Mesendoderm (in vitro differentiated cells): ENCODE measurements around the gene SEC62.

Experiments used
- DNase-seq: peaks from one replicate; pipeline ENCODE4 v3.0.0; 2013
- H2AK5ac ChIP-seq: 2 replicates; pipeline ENCODE4 v1.6.1; 2013; ENCODE audit warnings: low read length, inconsistent platforms
- H2BK120ac ChIP-seq: 2 replicates; pipeline ENCODE4 v1.6.1; 2013; ENCODE audit warnings: low read depth, mild to moderate bottlenecking, low read length, moderate library complexity, mixed read lengths
- H2BK15ac ChIP-seq: replicated peaks from 2 replicates; pipeline ENCODE4 v1.6.1; 2013; ENCODE audit warnings: low read depth, mild to moderate bottlenecking, moderate library complexity
- H2BK5ac ChIP-seq: 2 replicates; pipeline ENCODE4 v1.6.1; 2013; ENCODE audit warnings: low read length, inconsistent platforms
- H3K18ac ChIP-seq: 2 replicates; pipeline ENCODE4 v1.6.1; 2013; ENCODE audit warnings: mild to moderate bottlenecking, low read length, mixed read lengths
- H3K23ac ChIP-seq: one replicate; pipeline ENCODE4 v1.6.1; 2013; ENCODE audit warnings: low read length
- H3K27ac ChIP-seq: 2 replicates; pipeline ENCODE4 v1.5.1; 2013; ENCODE audit warnings: low read depth, mild to moderate bottlenecking, inconsistent platforms, low read length, moderate library complexity
- H3K27me3 ChIP-seq: 2 replicates; pipeline ENCODE4 v1.6.1; 2013; ENCODE audit warnings: low read length, control low read depth, mild to moderate bottlenecking, inconsistent platforms; ENCODE audit not compliant: insufficient read depth, poor library complexity
- H3K36me3 ChIP-seq: 2 replicates; pipeline ENCODE4 v1.6.1; 2013; ENCODE audit warnings: low read length, inconsistent platforms; ENCODE audit not compliant: control insufficient read depth, insufficient read depth
- H3K4ac ChIP-seq: one replicate; pipeline ENCODE4 v1.6.1; 2013; ENCODE audit warnings: low read depth, mild to moderate bottlenecking, low read length, moderate library complexity
- H3K4me1 ChIP-seq: 2 replicates; pipeline ENCODE4 v1.6.1; 2013; ENCODE audit warnings: low read depth, low read length, inconsistent platforms; ENCODE audit not compliant: control insufficient read depth
- H3K4me2 ChIP-seq: 2 replicates; pipeline ENCODE4 v1.6.1; 2013; ENCODE audit warnings: low read length
- H3K4me3 ChIP-seq: 2 replicates; pipeline ENCODE4 v1.5.1; 2013; ENCODE audit warnings: mild to moderate bottlenecking, low read length
- H3K56ac ChIP-seq: one replicate; pipeline ENCODE4 v1.6.1; 2013; ENCODE audit warnings: low read length
- H3K79me1 ChIP-seq: 2 replicates; pipeline ENCODE4 v1.6.1; 2013; ENCODE audit warnings: low read length, inconsistent platforms
- H3K79me2 ChIP-seq: 2 replicates; pipeline ENCODE4 v1.6.1; 2013; ENCODE audit warnings: mild to moderate bottlenecking, low read length; ENCODE audit not compliant: control insufficient read depth, insufficient read depth
- H3K9ac ChIP-seq: 2 replicates; pipeline ENCODE4 v1.6.1; 2013; ENCODE audit warnings: low read length, inconsistent platforms
- H4K5ac ChIP-seq: one replicate; pipeline ENCODE4 v1.6.1; 2013; ENCODE audit warnings: low read length
- H4K8ac ChIP-seq: one replicate; pipeline ENCODE4 v1.6.1; 2013; ENCODE audit warnings: low read depth, mild to moderate bottlenecking, control low read depth, low read length, moderate library complexity
- WGBS: extraction: QIAGEN DNeasy Blood & Tissue Kit; methylation state at CpG from one replicate; pipeline ENCODE4 v1.1.7; 2013; ENCODE audit warnings: low lambda C conversion rate, missing lambda C conversion rate; ENCODE audit not compliant: insufficient coverage; ENCODE audit errors: extremely low coverage; 5-methylcytosine and 5-hydroxymethylcytosine counted together

Gene SEC62

DNA sequence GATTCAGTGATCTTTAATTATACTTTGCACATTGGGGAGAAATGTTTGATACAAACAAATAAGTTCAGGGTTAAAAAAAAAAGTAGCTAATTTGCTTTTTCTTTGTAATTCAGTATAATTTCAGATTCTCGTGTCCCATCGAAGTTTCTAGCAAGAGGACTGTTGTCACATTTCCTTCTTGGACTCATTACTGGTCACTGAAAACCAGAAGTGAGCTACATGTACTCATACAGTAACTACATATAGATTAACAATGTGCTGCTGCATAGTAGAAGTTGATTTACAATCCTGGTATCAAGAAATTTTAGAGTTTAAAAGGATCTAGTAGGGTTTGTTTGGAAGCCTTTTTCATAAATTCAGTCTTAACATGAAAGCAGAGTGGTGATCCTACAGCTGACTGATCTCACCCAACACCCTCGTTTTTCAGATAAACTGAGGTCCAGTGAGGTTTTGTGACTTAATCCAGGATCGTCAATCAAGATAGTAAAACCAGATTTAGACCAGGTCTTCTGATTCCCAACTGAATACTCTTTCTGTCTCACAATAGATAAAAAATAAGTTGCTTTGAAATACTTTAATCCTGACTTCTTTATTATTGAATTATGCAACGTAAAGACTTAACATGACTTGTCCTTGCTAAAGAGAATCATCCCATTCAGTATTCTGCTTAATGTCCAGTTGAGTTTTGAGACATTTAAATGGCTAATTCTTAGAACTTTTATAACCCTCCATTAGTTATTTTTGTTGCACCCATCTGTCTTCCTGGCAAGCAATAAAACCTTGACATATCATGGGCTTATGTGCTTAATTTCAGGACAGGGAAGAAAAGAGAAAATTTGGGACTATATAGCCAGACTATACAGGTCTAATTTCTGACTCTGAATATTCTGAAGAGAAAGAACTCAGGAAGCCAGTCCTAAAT is 2.8 kb downstream of the SEC62 start:
- no peak for DNase-seq
- no peak overlapping the region for H3K9ac ChIP-seq
- no peak overlapping the region for H4K8ac ChIP-seq
- H3K4ac ChIP-seq = no peak overlapping the region
- H3K79me1 ChIP-seq = peaks cover 5% of the 10 kb centered on the region
- H2BK15ac ChIP-seq = no peak overlapping the region
- no peak overlapping the region for H3K56ac ChIP-seq
- WGBS = no CpG with 5 or more reads among the region's 5 CpGs
- H3K36me3 ChIP-seq = no peaks in the 10 kb centered on the region
- no peak overlapping the region for H3K23ac ChIP-seq
- peaks cover 42% of the 10 kb centered on the region for H3K79me2 ChIP-seq
- H2BK5ac ChIP-seq = no peak overlapping the region
- H3K18ac ChIP-seq = no peak overlapping the region
- no peak overlapping the region for H2AK5ac ChIP-seq
- no peak overlapping the region for H3K4me2 ChIP-seq
- peaks cover 1% of the 10 kb centered on the region for H3K4me1 ChIP-seq
- H3K27ac ChIP-seq = no peak overlapping the region
- H3K27me3 ChIP-seq = no peaks in the 10 kb centered on the region
- no peak overlapping the region for H2BK120ac ChIP-seq
- H3K4me3 ChIP-seq = no peak overlapping the region
- no peak overlapping the region for H4K5ac ChIP-seq

GRCh38 chr3:169970847-169971246 is 4.2 kb downstream of the SEC62 start:
- Histone ChIP-seq H3K36me3 (no peaks in the 10 kb centered on the region), H3K79me1 (peaks cover 5% of the 10 kb centered on the region), H2BK15ac (no peak overlapping the region), H3K27me3 (no peaks in the 10 kb centered on the region), H3K79me2 (peaks cover 45% of the 10 kb centered on the region), H2BK120ac (no peak overlapping the region), H3K18ac (no peak overlapping the region), H3K4me2 (no peak overlapping the region), H3K4me1 (peaks cover 1% of the 10 kb centered on the region), H3K27ac (no peak overlapping the region), H2BK5ac (no peak overlapping the region), H2AK5ac (no peak overlapping the region), H3K4ac (no peak overlapping the region), H4K5ac (no peak overlapping the region), H3K23ac (no peak overlapping the region), H3K56ac (no peak overlapping the region), H3K4me3 (no peak overlapping the region), H4K8ac (no peak overlapping the region), H3K9ac (no peak overlapping the region)
- WGBS = no CpG with 5 or more reads among the region's 1 CpG
- DNase-seq = peak; percentile 10

GRCh38 chr3:169971522-169971921 is 4.9 kb downstream of the SEC62 start:
- Histone ChIP-seq H3K4ac (no peak overlapping the region), H3K4me1 (no peaks in the 10 kb centered on the region), H2AK5ac (no peak overlapping the region), H2BK5ac (no peak overlapping the region), H3K56ac (no peak overlapping the region), H3K4me3 (no peak overlapping the region), H2BK15ac (no peak overlapping the region), H4K5ac (no peak overlapping the region), H3K4me2 (no peak overlapping the region), H3K9ac (no peak overlapping the region), H3K36me3 (no peaks in the 10 kb centered on the region), H2BK120ac (no peak overlapping the region), H3K79me1 (peaks cover 5% of the 10 kb centered on the region), H3K23ac (no peak overlapping the region), H3K79me2 (peaks cover 45% of the 10 kb centered on the region), H3K27me3 (no peaks in the 10 kb centered on the region), H4K8ac (no peak overlapping the region), H3K27ac (no peak overlapping the region), H3K18ac (no peak overlapping the region)
- WGBS = no CpG with 5 or more reads among the region's 2 CpGs
- DNase-seq = no peak

- Histone ChIP-seq H3K27me3 (no peaks in the 10 kb centered on the region), H3K4me3 (no peak overlapping the region), H4K8ac (no peak overlapping the region), H3K23ac (no peak overlapping the region), H3K9ac (no peak overlapping the region), H3K27ac (no peak overlapping the region), H2AK5ac (no peak overlapping the region), H3K36me3 (peaks cover 1% of the 10 kb centered on the region), H3K79me2 (no peaks in the 10 kb centered on the region), H3K4ac (no peak overlapping the region), H3K79me1 (no peaks in the 10 kb centered on the region), H3K4me2 (no peak overlapping the region), H3K18ac (no peak overlapping the region), H3K56ac (no peak overlapping the region), H2BK5ac (no peak overlapping the region), H2BK120ac (no peak overlapping the region), H2BK15ac (no peak overlapping the region), H3K4me1 (no peaks in the 10 kb centered on the region), H4K5ac (no peak overlapping the region)
- DNase-seq = no peak
- no CpG with 5 or more reads among the region's 2 CpGs for WGBS
These were observed 13.4 kb downstream of the SEC62 start for GRCh38 chr3:169980055-169980454.

GRCh38 chr3:169984292-169984691 is 17.7 kb downstream of the SEC62 start:
- Histone ChIP-seq H4K5ac (no peak overlapping the region), H3K4me3 (no peak overlapping the region), H4K8ac (no peak overlapping the region), H3K27me3 (no peaks in the 10 kb centered on the region), H3K4me1 (no peaks in the 10 kb centered on the region), H3K56ac (no peak overlapping the region), H3K79me1 (no peaks in the 10 kb centered on the region), H3K79me2 (no peaks in the 10 kb centered on the region), H2AK5ac (no peak overlapping the region), H3K36me3 (peaks cover 1% of the 10 kb centered on the region), H2BK120ac (no peak overlapping the region), H2BK5ac (no peak overlapping the region), H3K18ac (no peak overlapping the region), H3K4ac (no peak overlapping the region), H3K23ac (no peak overlapping the region), H3K9ac (no peak overlapping the region), H2BK15ac (no peak overlapping the region), H3K4me2 (no peak overlapping the region), H3K27ac (no peak overlapping the region)
- no CpG with 5 or more reads among the region's 3 CpGs for WGBS
- no peak for DNase-seq

- no peak overlapping the region for H2BK120ac ChIP-seq
- H3K9ac ChIP-seq = no peak overlapping the region
- H2AK5ac ChIP-seq = no peak overlapping the region
- H3K18ac ChIP-seq = no peak overlapping the region
- no peaks in the 10 kb centered on the region for H3K4me1 ChIP-seq
- H3K27me3 ChIP-seq = no peaks in the 10 kb centered on the region
- no peak overlapping the region for H3K27ac ChIP-seq
- no peak overlapping the region for H4K5ac ChIP-seq
- no peak overlapping the region for H3K4me3 ChIP-seq
- whole genome bisulfite sequencing = no CpG with 5 or more reads among the region's 4 CpGs
- H3K4me2 ChIP-seq = no peak overlapping the region
- H3K36me3 ChIP-seq = no peaks in the 10 kb centered on the region
- H3K4ac ChIP-seq = no peak overlapping the region
- DNase-seq = no peak
- no peak overlapping the region for H4K8ac ChIP-seq
- no peak overlapping the region for H3K23ac ChIP-seq
- no peak overlapping the region for H3K56ac ChIP-seq
- H2BK15ac ChIP-seq = no peak overlapping the region
- H3K79me2 ChIP-seq = no peaks in the 10 kb centered on the region
- no peaks in the 10 kb centered on the region for H3K79me1 ChIP-seq
- H2BK5ac ChIP-seq = no peak overlapping the region
These were observed 23.8 kb downstream of the SEC62 start for GRCh38 chr3:169990431-169990830.
